ENCODE data around the gene IMMP2L.

Gene IMMP2L

DNA sequence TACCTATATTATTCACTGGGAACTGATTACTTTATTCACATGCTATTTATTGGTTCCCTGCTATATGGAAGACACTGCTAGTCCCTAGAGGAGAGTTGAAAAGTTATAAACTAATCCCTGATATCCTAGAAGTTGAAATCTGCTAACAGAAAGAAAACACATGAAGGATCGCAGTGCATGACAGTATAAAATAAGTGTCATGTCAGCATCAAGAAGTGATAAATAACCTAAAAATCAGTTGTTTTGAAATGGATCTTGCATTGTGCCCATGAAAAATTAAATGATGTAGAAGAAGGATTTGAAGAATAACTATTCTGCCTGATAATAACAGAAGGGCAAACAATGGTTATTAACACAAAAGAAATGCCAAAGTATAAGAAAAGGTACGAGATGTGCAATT lies 764.6 kb downstream of the IMMP2L start:
- TF ChIP-seq, protein P1, sequence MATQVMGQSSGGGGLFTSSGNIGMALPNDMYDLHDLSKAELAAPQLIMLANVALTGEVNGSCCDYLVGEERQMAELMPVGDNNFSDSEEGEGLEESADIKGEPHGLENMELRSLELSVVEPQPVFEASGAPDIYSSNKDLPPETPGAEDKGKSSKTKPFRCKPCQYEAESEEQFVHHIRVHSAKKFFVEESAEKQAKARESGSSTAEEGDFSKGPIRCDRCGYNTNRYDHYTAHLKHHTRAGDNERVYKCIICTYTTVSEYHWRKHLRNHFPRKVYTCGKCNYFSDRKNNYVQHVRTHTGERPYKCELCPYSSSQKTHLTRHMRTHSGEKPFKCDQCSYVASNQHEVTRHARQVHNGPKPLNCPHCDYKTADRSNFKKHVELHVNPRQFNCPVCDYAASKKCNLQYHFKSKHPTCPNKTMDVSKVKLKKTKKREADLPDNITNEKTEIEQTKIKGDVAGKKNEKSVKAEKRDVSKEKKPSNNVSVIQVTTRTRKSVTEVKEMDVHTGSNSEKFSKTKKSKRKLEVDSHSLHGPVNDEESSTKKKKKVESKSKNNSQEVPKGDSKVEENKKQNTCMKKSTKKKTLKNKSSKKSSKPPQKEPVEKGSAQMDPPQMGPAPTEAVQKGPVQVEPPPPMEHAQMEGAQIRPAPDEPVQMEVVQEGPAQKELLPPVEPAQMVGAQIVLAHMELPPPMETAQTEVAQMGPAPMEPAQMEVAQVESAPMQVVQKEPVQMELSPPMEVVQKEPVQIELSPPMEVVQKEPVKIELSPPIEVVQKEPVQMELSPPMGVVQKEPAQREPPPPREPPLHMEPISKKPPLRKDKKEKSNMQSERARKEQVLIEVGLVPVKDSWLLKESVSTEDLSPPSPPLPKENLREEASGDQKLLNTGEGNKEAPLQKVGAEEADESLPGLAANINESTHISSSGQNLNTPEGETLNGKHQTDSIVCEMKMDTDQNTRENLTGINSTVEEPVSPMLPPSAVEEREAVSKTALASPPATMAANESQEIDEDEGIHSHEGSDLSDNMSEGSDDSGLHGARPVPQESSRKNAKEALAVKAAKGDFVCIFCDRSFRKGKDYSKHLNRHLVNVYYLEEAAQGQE (IDR thresholded peaks at IDR 0.05; ENCODE audit: insufficient read depth in 1 of 2, low read depth in 2 of 2, low read length in 2 of 2), result no peak
- no peak for TF ChIP-seq FOXP2 (optimal IDR thresholded peaks at IDR 0.05; ENCODE audit: borderline replicate concordance, extremely low read depth, extremely low read length, insufficient read depth)
- no peak for TF ChIP-seq SIN3A (IDR thresholded peaks at IDR 0.05; ENCODE audit: borderline replicate concordance, insufficient read depth, low read length)
- TF ChIP-seq TAF1 (IDR thresholded peaks at IDR 0.05; ENCODE audit: borderline replicate concordance, insufficient read depth, low read length), result no peak
- no peak for TF ChIP-seq POLR2AphosphoS5 (IDR thresholded peaks at IDR 0.05; ENCODE audit: low read depth, low read length)

DNA sequence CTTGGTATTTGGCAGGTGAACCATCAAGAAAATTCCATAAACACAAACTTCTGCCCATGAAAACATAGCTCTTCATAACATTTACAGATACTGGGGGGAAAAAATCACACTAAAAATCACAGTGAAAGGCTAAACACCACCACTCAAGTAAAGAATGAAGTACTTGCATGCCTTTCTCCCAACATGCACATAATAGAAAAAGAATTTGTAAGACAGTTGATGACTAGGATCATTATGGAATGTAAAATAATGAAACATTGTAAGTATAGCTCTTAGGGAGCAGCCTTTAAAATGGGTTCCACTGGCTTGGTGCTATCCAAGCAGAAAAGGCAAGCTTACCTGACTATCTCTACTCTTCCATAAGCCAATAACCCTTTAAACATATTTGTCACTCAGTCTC lies 771.3 kb downstream of the IMMP2L start:
- TF ChIP-seq TAF1 (IDR thresholded peaks at IDR 0.05; ENCODE audit: borderline replicate concordance, insufficient read depth, low read length) (no peak), SIN3A (IDR thresholded peaks at IDR 0.05; ENCODE audit: borderline replicate concordance, insufficient read depth, low read length) (no peak), FOXP2 (optimal IDR thresholded peaks at IDR 0.05; ENCODE audit: borderline replicate concordance, extremely low read depth, extremely low read length, insufficient read depth) (no peak)
- TF ChIP-seq, protein P1 (IDR thresholded peaks at IDR 0.05; ENCODE audit: insufficient read depth in 1 of 2, low read depth in 2 of 2, low read length in 2 of 2), result no peak

DNA sequence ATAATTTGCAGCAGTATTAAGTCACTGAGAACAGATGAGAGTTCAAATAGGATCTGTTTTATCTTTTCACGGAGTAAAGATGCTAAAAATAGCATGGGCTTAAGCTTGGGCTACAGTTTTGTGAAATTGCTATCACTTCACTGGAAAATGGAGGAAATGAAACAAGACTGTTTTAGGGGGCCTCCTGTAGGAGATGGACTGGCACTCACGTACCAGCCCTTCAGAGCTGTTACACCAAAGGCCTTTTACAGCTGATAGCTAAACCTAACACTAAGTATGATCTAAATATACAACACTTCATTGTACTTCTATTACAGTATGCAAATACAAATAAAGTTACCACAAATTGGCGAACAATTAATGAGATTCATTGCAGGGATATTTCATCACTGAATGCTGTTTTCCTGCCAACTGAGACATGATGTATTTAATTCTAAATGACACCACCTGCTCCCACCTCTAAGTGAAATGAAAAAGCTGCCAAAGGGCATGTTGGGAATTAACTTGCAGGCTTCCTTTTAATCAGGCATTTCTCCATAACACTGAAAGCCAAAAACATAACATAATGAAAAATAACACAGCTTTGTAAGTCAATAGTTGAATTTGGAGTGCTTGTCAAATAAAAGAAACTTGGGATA lies 775.8 kb downstream of the IMMP2L start:
- TF ChIP-seq, protein P1 (IDR thresholded peaks at IDR 0.05; ENCODE audit: insufficient read depth in 1 of 2, low read depth in 2 of 2, low read length in 2 of 2), result no peak
- TF ChIP-seq FOXP2 (optimal IDR thresholded peaks at IDR 0.05; ENCODE audit: borderline replicate concordance, extremely low read depth, extremely low read length, insufficient read depth) (no peak), POLR2AphosphoS5 (IDR thresholded peaks at IDR 0.05; ENCODE audit: low read depth, low read length) (no peak), SIN3A (IDR thresholded peaks at IDR 0.05; ENCODE audit: borderline replicate concordance, insufficient read depth, low read length) (no peak), TAF1 (IDR thresholded peaks at IDR 0.05; ENCODE audit: borderline replicate concordance, insufficient read depth, low read length) (no peak)

DNA sequence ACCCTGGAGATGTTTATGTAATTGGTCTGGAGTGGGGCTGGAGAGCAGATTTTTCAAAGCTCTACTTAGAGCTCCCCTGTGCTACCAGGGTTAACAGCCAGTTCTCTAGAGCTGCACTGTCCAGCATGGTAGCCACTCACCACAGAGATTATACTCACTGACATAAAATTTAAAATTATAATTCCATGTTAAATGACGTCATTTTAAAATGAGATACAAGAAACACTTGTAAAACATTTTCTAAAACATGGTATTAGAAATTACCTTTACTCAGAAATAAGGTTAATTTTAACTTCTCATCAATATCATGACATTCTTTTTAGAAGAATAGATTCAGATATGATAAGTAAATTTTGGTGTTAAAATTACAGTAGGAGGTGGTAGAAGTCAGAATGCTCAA lies 777.5 kb downstream of the IMMP2L start:
- TF ChIP-seq SIN3A (IDR thresholded peaks at IDR 0.05; ENCODE audit: borderline replicate concordance, insufficient read depth, low read length) (no peak), POLR2AphosphoS5 (IDR thresholded peaks at IDR 0.05; ENCODE audit: low read depth, low read length) (no peak), FOXP2 (optimal IDR thresholded peaks at IDR 0.05; ENCODE audit: borderline replicate concordance, extremely low read depth, extremely low read length, insufficient read depth) (no peak), TAF1 (IDR thresholded peaks at IDR 0.05; ENCODE audit: borderline replicate concordance, insufficient read depth, low read length) (no peak)
- TF ChIP-seq, protein P1 (IDR thresholded peaks at IDR 0.05; ENCODE audit: insufficient read depth in 1 of 2, low read depth in 2 of 2, low read length in 2 of 2), result no peak
